HG03457 (cell line): Measurements from ENCODE around the gene BBOX1.

Source experiments
- ATAC-seq: cut with Tn5 transposase; IDR thresholded peaks from one replicate; pipeline ENCODE4 v1.9.1; 2021; ENCODE audit warnings: moderate number of reproducible peaks; ENCODE audit not compliant: unreplicated experiment

BBOX1 gene

GRCh38 chr11:27024865-27025264 lies 15.8 kb upstream of the BBOX1 start:
- no peak for ATAC-seq

DNA sequence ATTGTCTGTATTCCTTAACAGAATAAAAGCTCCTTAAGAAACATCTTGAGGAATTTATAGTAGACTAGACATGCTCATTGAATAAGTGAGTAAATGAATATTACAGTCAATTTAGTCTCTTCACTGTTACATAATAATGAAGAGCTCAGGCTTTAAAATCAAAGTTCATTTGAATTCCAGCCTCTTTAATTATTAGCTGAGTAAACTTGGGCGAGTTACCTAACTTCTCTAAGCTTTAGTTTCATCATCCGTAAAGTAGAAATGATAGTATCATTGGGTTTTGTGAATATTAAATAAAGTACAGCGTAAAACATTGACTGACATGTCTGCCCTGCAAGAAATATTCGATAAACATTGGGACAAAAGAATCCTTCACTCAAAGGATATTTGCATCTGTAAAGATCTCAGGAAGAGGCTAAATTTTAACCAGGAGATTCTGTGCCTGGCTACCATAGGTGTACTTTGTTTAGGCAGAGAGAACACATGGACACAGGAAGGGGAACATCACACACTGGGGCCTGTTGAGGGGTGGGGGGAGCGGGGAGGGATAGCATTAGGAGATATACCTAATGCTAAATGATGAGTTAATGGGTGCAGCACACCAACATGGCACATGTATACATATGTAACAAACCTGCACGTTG lies 15.2 kb upstream of the BBOX1 start:
- ATAC-seq = no peak

DNA sequence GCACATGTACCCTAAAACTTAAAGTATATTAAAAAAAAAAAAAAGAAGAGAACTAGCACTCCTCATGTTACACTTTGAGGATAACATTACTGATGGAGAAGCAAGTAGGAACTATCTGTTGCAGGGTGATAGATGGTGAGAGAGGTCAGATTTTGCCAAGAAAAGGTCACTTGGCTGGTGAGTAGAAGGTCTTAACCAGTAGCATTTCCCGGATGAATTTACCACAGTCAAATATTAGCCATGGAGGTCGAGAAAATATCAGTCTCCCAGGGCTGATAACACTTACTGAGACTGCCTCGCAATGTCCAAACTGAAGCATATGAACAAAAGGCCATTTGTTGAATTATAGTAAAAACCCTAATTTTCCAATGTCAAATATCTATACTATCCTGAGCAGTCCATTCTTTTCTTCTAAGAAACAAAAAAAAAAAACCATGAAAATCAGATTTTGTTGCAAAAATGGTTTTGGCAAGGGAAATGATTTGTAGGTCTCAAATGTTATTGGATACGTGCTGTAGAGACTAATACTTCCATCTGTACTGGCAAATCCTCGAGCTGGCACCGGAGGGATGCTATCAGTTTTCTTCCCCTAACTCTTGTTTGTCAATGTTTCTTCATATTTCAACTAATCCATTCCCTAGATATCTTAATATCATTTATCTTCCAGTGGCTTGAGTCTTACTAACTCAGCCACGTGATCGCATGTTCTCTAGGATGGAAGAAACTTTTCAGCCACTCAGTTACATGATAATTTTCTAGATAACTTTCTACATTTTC lies 14.5 kb upstream of the BBOX1 start:
- no peak for ATAC-seq

DNA sequence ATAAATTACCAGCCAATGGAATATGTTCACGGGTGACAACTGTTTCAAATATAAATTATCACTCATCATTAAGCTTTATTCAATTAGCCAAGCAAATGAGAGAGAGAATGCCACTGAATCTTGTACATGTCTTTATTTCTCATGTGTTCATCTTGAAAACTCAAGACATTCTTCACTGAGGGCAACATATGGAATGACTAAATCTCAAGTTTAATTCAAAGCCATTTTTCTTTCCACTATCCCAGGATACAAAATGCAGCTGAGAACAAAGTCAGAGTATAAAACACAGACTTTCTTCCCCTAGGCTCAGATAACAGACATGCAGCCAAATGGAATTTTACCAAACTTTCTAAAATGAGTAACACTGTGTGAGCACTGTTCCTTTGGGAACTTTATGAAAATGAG lies 12.1 kb upstream of the BBOX1 start:
- no peak for ATAC-seq

GRCh38 chr11:27029966-27030365 lies 10.6 kb upstream of the BBOX1 start:
- no peak for ATAC-seq

- no peak for ATAC-seq
These were observed 8.9 kb upstream of the BBOX1 start for GRCh38 chr11:27031754-27032153.

DNA sequence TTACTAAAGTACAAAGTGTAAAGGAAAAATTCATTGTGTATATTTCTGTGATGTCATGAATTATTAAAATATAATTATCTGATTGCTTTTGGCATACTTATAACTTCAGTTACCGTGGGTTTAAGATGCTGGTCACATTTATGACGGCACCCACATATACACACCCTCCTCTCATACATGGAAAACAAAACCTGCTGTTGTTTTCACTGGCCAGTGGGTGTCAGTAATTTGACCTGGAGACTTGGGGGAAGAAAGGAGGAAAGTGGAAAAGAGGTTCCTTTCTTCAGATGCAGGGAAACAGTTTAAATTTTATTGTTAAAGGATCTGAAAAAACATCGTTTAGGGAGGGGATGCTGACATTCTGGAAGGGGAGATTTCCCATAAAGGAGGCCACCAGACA lies 742 bp upstream of the BBOX1 start:
- ATAC-seq = no peak

GRCh38 chr11:27041141-27041899 lies 705 bp downstream of the BBOX1 start:
- no peak for ATAC-seq

DNA sequence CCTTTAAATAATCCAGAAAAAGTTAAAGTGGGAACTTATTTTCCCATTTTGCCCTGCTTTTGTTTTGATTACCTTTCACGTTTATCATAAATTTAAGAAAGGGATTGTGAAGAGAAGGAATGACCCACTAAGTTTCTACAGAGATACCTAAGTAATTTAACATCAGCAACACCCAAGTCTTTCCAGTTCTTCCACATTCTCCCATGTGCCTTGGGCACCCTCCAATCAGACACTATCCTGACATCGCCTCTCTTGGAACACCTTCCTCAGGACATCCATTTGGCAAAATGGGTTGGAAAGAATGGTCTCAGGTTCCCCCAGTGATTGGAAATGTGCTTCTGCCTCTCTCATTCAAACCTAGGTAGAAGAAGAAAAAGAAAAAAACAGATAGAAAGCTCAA lies 6.3 kb downstream of the BBOX1 start:
- ATAC-seq = no peak

- no peak for ATAC-seq
These were observed 12.1 kb downstream of the BBOX1 start for GRCh38 chr11:27052668-27053067.

- no peak for ATAC-seq
These were observed 14.6 kb downstream of the BBOX1 start for GRCh38 chr11:27055065-27055682.

DNA sequence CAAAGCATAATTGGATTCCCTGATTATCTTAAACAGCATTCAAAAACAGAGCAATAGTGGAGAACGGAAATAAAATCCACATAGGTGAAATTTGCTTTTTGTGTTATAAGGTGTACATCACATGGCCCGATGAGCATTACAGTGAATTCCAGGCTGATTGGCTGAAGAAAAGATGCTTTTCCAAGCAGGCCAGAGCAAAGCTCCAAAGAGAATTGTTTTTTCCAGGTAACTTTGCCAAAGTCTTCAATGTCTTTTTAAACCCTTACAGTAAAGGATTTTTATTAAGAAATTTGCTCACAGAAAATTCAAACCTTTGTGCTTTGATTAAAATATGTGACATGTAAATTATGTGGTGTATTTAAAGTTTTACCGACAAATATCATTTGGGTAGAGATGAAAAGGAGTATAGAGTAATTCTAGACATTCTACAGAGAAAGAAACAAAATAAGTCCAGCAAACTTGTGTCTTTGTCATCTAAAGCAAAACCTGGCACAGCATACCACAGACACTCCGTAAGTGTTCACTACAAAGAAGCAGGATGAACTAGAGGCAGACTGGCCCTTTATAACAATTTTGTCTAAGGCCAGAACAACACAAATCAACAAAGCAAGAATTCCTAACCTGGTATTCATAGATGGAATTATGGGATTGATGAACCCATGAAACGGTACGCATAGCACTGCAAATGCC lies 16.6 kb downstream of the BBOX1 start:
- ATAC-seq = no peak

DNA sequence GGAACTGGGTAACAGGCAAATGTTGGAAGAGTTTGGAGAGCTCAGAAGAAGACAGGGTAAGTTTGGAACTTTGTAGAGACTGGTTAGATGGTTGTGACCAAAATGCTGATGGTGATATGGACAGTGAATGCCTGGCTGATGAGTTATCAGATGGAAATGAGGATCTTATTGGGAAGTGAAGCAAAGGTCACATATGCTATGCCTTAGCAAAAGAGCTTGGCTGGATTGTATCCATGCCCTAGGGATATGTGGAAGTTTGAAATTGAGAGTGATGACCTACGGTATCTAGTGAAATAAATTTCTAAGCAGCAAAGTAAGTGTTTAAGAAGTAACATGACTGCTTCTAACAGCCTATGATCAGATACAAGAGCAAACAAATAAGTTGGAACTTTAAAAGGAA lies 17.8 kb downstream of the BBOX1 start:
- ATAC-seq = no peak

DNA sequence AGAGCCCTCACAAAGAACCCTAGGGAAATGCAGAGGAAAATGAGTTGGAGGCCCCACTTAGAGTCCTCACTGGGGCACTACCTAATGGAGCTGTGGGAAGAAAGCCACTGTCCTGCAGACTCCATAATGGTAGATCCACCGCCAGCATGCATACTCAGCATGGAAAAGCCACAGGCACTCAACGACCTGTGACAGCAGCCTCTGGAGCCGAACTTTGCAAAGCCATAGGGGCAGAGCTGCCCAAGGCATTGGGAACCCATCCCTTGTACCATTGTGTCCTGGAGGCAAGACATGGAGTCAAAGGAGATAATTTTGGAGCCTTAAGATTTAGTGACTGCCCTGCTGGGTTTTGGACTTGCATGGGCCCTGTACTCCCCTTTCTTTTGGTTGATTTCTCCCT lies 18.8 kb downstream of the BBOX1 start:
- ATAC-seq = no peak

DNA sequence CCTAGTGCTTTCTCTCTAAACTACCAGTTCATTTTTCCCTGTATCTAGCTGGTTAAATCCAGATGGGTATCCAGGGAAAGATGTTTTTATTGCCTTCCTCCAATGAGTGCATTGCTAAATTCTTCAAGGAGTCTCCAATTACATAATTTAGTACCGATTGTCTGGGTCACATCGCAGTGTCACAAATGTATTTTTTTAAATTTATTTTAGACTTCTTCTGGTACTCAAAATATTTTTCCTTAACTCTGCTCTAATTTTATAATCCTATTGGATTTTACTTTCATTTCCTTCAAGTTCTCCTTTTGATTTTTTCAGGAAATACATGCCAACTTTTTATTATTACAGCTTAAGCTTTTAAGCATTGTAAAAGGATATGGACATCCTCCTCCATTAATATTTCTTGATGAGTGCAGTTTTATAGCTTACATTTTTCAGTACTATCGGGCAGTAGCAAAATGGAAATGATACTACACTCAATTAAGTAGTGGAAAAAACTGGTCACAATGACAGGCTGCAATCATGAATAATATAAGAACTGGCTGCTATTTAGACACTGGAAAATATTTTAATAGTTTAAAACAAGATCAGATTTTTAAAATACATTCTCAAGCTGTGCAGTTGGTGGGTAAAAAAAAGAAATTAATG lies 20.3 kb downstream of the BBOX1 start:
- no peak for ATAC-seq

DNA sequence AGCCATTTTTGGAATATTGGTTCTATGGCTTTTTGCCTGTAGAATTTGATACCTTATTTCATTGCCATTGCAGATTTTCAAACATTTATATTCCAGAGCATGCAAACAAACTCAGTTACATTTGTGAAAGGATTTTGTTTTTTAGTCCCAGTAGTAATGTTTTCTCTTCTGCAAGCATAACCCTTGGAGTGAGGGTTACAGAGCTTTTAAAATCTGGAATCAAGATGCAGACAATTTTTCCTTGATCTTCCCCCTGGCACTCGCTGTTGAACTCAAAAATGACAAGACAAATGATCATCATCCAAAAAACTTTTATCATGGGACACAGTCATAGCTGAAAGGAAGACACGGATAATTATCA lies 20.8 kb downstream of the BBOX1 start:
- no peak for ATAC-seq

GRCh38 chr11:27064086-27064485 lies 23.5 kb downstream of the BBOX1 start:
- ATAC-seq = no peak

DNA sequence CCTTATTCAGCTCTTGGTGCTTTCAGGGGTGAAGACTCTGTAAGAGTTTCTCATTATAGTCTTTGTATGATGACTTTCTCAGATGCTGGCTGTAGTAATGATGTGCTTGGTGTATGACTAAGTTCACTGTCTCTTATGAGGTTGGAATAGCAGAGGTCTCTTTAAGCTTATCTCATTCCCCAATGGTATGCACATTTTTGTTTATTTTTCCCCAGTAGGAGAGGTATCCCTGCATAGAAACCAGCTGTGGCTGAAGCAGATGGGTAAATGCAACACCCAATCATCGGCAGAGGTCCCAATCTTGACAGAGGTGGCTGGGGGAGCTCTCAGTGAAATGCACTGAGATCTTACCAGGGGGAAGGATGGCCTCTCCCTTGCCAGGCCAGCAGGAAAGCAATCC lies 34.6 kb downstream of the BBOX1 start:
- ATAC-seq = no peak

GRCh38 chr11:27075655-27076054 lies 35.0 kb downstream of the BBOX1 start:
- no peak for ATAC-seq

- ATAC-seq = no peak
These were observed 35.5 kb downstream of the BBOX1 start for GRCh38 chr11:27076121-27076589.
